ENCODE data around the gene HNMT. TPM values are rescaled to one million over a fixed set of nuclear protein-coding genes. Genes with fewer than 3 reads are reported as not detected.
A peak's percentile ranks its signal among the peaks of the same experiment; 100 is the strongest.

The HNMT gene
- total and polyA plus RNA-seq, 2 of the 13 experiments (the other 11 are each of a cell fraction or from before 2014, with no cell fraction given) = 279 to 309 TPM

GRCh38 chr2:137928547-137929518 is 35.4 kb upstream of the HNMT start (continued):
- peak; percentile 83 for TF ChIP-seq NR2F2 (IDR thresholded peaks at IDR 0.05; ENCODE audit: borderline replicate concordance, low read depth)
- TF ChIP-seq NCOA5 (CRISPR knock-in tag; IDR thresholded peaks at IDR 0.05) = no peak
- no peak for TF ChIP-seq NBN (conservative IDR thresholded peaks at IDR 0.05)
- no peak for TF ChIP-seq ZNF33B (CRISPR knock-in tag; IDR thresholded peaks at IDR 0.05)
- TF ChIP-seq SMC3 (IDR thresholded peaks at IDR 0.05; ENCODE audit: low read length) = peak; percentile 14; the same call in 1 of the 2 replicates
- no peak for TF ChIP-seq ZNF841 (CRISPR knock-in tag; IDR thresholded peaks at IDR 0.05; ENCODE audit: borderline replicate concordance)
- TF ChIP-seq STAG1 (CRISPR knock-in tag; IDR thresholded peaks at IDR 0.05) = peak; percentile 19
- TF ChIP-seq SP140L (CRISPR knock-in tag; IDR thresholded peaks at IDR 0.05; ENCODE audit: borderline replicate concordance) = no peak
- TF ChIP-seq RERE (CRISPR knock-in tag; IDR thresholded peaks at IDR 0.05; ENCODE audit: low read depth) = peak; percentile 91
- no peak for TF ChIP-seq ZNF619 (CRISPR knock-in tag; IDR thresholded peaks at IDR 0.05)
- no peak for TF ChIP-seq ZNF580 (CRISPR knock-in tag; IDR thresholded peaks at IDR 0.05; ENCODE audit: borderline replicate concordance, low read depth)
- no peak for TF ChIP-seq AKAP8 (CRISPR knock-in tag; IDR thresholded peaks at IDR 0.05)
- no peak for TF ChIP-seq ZBTB46 (CRISPR knock-in tag; IDR thresholded peaks at IDR 0.05; ENCODE audit: borderline replicate concordance)
- no peak for TF ChIP-seq TRIM24 (CRISPR knock-in tag; IDR thresholded peaks at IDR 0.05)
- no peak for TF ChIP-seq TBP (CRISPR knock-in tag; IDR thresholded peaks at IDR 0.05)
- no peak; the same call in 1 of the 2 replicates for TF ChIP-seq RXRA (CRISPR knock-in tag; IDR thresholded peaks at IDR 0.05)
- no peak for TF ChIP-seq RFX3 (CRISPR knock-in tag; IDR thresholded peaks at IDR 0.05)
- no peak for TF ChIP-seq ZNF572 (CRISPR knock-in tag; IDR thresholded peaks at IDR 0.05)

All from HepG2 (cell line).